Urothelium cell line (cell line): Measurements from ENCODE around the gene FST.
A peak's percentile ranks its signal among the peaks of the same experiment; 100 is the strongest.

Experiments used
- DNase-seq: peaks from one replicate; pipeline ENCODE4 v3.0.0; 2011; ENCODE audit warnings: low spot score, mixed read lengths
- FAIRE-seq: peaks from 2 replicates; lab custom pipeline; 2011; peaks lifted over from hg19 to GRCh38; lab: Jason Lieb, UNC

FST gene

GRCh38 chr5:53508125-53508524 is 27.7 kb downstream of the FST start:
- DNase-seq (no peak), FAIRE-seq (no peak)

- FAIRE-seq (peak; percentile 5), DNase-seq (no peak)
Measured at GRCh38 chr5:53512539-53512938, 32.1 kb downstream of the FST start.

DNA sequence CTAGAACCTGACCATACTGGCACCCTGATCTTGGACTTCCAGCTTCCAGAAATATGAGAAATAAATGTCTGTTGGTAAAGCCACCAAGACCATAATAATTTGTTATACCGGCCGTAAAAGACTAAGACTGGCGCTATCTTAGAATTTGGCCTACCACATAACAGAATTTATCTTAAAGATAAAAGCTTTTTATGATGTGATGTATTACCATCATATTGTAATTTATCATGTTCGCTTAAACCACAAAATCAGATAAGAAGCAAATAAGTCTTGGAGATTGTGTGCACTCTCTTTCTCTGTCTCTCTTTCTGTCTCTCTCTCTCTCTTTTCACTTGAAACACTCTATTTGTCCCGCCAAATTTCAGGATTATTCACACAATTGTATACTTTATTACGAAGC is 35.6 kb downstream of the FST start:
- no peak for DNase-seq
- FAIRE-seq, result no peak

DNA sequence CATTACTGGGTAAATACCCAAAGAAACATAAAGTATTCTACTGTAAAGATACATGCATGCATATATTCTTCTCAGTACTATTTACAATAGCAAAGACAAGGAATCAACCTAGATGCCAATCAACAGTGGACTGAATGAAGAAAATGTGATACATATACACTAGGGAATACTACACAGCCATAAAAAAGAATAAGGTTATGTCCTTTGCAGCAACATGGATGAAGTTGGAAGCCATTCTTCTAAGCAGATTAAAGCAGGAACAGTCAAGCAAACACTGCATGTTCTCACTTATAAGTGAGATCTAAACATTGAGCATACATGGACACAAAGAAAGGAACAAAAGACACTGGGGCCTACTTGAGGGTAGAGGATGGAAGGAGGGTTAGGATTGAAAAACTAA is 40.4 kb downstream of the FST start:
- FAIRE-seq (no peak), DNase-seq (no peak)
